ENCODE measurements around the gene OLFM4. TPM values are rescaled to one million over a fixed set of nuclear protein-coding genes. Genes with fewer than 3 reads are reported as not detected.

The OLFM4 gene
- total RNA-seq, 2 donors from 2014 or later, result 0.37 TPM; not detected in 1

DNA sequence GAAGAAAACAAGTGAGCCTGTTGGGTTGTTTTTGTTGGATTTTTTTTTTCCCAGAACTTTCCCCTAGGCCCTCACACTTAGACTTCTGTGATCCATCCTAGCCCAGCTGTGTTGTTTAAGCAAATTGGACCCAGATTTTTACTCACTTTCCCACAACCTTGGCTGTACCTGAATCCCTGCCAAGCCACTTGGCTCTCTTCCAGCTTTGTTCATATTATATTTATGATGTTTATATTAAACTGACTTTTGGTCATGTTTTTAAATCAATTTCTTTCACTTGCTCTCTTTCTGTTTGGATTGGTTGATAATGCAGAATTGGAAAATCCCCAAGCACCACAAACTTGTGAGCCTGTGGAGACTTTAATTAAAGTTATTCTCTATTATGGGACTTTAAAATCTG, 16.6 kb downstream of the OLFM4 start:
- Histone ChIP-seq H3K27ac (no peak overlapping the region), H3K4me1 (no peaks in the 10 kb centered on the region), H3K9me3 (no peaks in the 10 kb centered on the region), H3K36me3 (no peaks in the 10 kb centered on the region), H3K27me3 (no peaks in the 10 kb centered on the region), H3K4me3 (no peak overlapping the region)
- TF ChIP-seq, protein P1, sequence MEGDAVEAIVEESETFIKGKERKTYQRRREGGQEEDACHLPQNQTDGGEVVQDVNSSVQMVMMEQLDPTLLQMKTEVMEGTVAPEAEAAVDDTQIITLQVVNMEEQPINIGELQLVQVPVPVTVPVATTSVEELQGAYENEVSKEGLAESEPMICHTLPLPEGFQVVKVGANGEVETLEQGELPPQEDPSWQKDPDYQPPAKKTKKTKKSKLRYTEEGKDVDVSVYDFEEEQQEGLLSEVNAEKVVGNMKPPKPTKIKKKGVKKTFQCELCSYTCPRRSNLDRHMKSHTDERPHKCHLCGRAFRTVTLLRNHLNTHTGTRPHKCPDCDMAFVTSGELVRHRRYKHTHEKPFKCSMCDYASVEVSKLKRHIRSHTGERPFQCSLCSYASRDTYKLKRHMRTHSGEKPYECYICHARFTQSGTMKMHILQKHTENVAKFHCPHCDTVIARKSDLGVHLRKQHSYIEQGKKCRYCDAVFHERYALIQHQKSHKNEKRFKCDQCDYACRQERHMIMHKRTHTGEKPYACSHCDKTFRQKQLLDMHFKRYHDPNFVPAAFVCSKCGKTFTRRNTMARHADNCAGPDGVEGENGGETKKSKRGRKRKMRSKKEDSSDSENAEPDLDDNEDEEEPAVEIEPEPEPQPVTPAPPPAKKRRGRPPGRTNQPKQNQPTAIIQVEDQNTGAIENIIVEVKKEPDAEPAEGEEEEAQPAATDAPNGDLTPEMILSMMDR (IDR thresholded peaks at IDR 0.05), result no peak
- no peak for DNase-seq (ENCODE audit: low spot score)

DNA sequence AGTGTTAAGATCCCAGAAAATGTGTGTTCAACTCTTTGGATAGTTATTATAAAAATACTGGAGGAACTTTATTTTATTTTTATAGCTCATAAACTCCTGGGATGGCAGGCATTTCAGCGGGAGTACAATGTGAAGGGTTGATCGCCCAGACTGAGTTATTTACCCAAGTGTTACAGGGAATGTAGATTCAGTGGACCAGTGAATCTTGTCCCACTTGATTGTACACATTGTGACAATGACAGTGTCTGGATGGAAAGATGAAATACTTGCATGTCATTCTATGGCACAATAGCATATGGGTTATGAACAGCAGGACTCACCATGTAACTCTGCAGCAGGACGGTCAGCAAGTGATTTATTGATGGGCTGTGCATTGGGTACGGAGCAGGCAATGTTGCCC, 20.3 kb downstream of the OLFM4 start:
- H3K9me3 ChIP-seq, result no peaks in the 10 kb centered on the region
- no peaks in the 10 kb centered on the region for H3K27me3 ChIP-seq
- DNase-seq (ENCODE audit: low spot score), result no peak
- H3K4me1 ChIP-seq, result no peaks in the 10 kb centered on the region
- H3K36me3 ChIP-seq, result no peaks in the 10 kb centered on the region
- H3K4me3 ChIP-seq, result no peak overlapping the region
- H3K27ac ChIP-seq, result no peak overlapping the region
- TF ChIP-seq, protein P1 (IDR thresholded peaks at IDR 0.05), result no peak

DNA sequence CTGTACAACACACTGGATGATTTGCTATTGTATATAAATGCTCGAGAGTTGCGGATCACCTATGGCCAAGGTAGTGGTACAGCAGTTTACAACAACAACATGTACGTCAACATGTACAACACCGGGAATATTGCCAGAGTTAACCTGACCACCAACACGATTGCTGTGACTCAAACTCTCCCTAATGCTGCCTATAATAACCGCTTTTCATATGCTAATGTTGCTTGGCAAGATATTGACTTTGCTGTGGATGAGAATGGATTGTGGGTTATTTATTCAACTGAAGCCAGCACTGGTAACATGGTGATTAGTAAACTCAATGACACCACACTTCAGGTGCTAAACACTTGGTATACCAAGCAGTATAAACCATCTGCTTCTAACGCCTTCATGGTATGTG, 21.5 kb downstream of the OLFM4 start:
- no peak for DNase-seq (ENCODE audit: low spot score)
- Histone ChIP-seq H3K27ac (no peak overlapping the region), H3K36me3 (no peaks in the 10 kb centered on the region), H3K27me3 (no peaks in the 10 kb centered on the region), H3K4me3 (no peak overlapping the region), H3K4me1 (no peaks in the 10 kb centered on the region), H3K9me3 (no peaks in the 10 kb centered on the region)
- TF ChIP-seq, protein P1 (IDR thresholded peaks at IDR 0.05), result no peak

DNA sequence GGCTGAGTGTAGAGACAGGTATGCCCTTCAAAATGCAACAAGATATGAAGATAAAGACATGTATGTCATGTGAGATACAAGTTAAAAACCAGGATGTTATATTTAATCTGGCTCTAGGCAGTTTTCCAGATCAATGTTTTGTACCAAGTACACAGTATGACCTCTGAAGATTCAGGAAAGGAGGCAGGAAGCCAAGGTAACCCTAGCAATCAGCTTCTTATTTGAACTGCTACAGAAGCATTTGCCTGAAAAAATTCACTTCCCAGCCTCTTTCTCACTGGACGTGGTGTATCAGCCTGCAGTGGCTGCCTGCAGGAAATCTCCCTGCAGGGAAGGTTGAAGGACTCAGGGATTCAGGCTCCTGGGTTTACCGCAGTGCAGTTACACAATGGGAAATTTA, 24.1 kb downstream of the OLFM4 start:
- H3K27ac ChIP-seq, result no peak overlapping the region
- no peaks in the 10 kb centered on the region for H3K4me1 ChIP-seq
- DNase-seq (ENCODE audit: low spot score), result no peak
- H3K27me3 ChIP-seq, result no peaks in the 10 kb centered on the region
- no peak overlapping the region for H3K4me3 ChIP-seq
- H3K9me3 ChIP-seq, result no peaks in the 10 kb centered on the region
- TF ChIP-seq, protein P1 (IDR thresholded peaks at IDR 0.05), result no peak
- no peaks in the 10 kb centered on the region for H3K36me3 ChIP-seq

DNA sequence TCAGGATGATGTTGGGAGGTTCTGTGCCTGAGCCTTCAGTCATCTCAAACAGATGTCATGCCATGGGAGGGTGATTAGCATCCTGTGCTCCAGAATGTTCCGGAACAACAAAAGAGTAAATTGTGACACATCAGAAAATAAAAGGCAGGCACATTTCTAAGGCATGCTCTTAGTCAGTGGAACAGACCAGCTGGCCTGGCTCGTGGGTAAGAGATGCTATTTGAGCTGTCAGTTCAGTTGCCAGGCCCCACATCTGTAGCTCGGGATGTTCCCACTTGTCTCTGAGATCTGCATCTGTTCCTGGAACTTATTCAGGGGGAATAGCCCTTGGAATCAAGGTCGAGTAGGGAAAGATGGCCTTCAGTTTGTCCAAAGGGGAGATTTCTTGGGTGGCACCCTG, 26.0 kb downstream of the OLFM4 start:
- Histone ChIP-seq H3K4me3 (no peak overlapping the region), H3K4me1 (no peaks in the 10 kb centered on the region), H3K27ac (no peak overlapping the region), H3K36me3 (no peaks in the 10 kb centered on the region), H3K27me3 (no peaks in the 10 kb centered on the region), H3K9me3 (no peaks in the 10 kb centered on the region)
- TF ChIP-seq, protein P1 (IDR thresholded peaks at IDR 0.05), result no peak
- no peak for DNase-seq (ENCODE audit: low spot score)

DNA sequence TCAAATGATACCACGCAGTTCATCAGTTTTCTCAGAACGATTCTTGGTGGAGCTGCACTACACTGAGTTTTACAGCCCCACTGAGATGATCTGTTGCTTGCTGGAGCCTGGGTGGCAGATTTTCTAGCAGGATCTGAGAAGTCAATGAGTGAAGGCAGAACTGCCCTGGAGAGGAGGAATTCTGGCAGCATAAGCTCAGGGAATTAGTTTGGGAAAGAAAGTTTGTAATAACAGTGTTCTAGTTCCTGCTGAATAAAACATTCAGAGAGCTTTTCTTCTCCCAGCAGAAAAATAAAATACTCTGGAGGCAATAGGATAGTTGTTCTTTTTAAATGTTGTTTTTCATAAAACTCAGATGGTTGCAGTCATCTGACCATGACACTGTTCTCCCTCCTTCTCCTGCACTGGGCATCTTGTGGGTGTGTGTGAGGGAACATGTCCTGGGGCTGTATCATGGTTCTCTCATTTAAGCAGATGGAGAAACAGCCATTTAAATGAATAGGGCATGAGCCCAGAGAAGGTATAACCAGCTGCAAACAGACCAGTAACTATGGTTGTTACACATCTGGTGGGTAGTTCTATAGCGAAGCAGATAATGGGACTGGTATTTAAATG, 29.6 kb downstream of the OLFM4 start:
- Histone ChIP-seq H3K4me3 (no peak overlapping the region), H3K9me3 (no peaks in the 10 kb centered on the region), H3K27ac (no peak overlapping the region), H3K36me3 (no peaks in the 10 kb centered on the region), H3K4me1 (no peaks in the 10 kb centered on the region), H3K27me3 (no peaks in the 10 kb centered on the region)
- TF ChIP-seq, protein P1 (IDR thresholded peaks at IDR 0.05), result no peak
- DNase-seq (ENCODE audit: low spot score), result no peak

Data from right atrium auricular region (tissue), 2 donors.